ENCODE results near the gene EEA1.
"Not testable (repeated sequence)": the region's sequence is repeated elsewhere in the genome, so short reads cannot be mapped to it uniquely, and the experiment has no call there.

EEA1 gene

DNA sequence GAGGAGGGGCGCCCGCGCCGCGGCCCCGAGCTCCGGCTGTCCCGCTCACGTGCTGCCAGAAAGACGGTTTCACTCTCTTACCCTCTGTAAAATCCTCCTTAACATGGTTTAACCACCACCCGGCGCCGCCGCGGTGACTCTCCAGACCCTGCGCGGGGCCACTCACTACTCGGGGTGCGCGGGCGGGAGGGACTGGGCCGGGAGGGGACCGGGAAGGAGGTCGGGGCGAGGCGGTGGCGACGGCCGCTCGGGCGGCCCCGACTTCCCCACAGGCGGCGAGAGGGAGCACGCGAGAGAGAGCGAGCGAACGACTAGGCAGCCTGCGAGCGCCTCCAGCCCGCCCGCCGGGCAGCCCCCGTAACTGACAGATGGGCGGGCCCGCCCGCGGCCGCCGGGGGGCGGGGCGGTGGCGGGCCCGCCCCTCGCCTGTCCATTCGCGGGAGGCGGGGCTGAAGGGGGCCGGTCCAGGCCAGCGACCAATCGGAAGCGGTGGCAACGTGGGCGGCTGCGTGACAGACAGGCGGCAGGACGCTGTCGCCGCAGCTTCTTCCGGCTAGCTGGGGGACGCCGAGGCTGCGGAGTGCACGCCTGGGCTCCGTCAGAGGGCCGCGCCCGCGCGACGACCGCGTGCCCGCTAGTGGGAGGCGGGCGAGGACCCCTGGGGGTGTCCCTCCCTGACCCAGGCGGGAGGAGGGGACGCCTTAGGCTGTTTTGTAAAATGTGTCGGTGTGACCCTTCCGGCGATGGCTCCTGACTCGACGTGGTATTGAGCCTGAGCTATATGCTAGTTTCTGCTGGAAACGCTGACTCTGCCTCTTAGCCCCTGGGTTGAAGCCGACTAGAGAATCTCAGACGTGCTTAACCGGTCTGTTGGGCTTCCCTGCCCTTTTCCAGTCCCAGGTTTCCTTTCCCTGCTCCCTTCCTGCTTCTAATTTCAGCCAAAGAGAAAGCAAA, at the start of gene EEA1:
TSS of gene EEA1 (minus strand) at position 334 of the 954 bp plus-strand sequence. CDS start at position 105, 229 bp downstream.
- DNase-seq = peak; percentile 98

- DNase-seq = no peak
Observed at GRCh38 chr12:92978607-92979006, 49.5 kb upstream of the EEA1 start.

GRCh38 chr12:92977326-92977725, 48.2 kb upstream of the EEA1 start:
- DNase-seq = no peak

DNA sequence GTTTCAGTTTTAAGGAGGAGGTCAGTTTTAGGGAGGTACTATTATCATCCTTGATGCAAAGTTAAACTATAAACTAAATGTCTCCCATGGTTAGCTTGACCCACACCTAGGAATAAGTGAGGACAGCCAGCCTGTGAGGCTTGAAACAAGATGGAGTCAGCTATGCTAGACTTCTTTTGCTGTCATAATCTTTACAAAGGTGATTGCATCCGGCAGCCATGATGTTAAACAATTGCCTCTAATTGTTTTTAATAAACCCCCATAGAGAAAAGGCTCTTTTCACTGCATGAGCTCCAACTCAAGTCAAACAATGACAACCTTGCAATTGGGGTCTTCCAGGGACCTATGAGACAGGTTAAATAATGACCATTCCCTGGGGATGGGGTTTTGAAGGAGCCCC, 45.7 kb upstream of the EEA1 start:
- no peak for DNase-seq

DNA sequence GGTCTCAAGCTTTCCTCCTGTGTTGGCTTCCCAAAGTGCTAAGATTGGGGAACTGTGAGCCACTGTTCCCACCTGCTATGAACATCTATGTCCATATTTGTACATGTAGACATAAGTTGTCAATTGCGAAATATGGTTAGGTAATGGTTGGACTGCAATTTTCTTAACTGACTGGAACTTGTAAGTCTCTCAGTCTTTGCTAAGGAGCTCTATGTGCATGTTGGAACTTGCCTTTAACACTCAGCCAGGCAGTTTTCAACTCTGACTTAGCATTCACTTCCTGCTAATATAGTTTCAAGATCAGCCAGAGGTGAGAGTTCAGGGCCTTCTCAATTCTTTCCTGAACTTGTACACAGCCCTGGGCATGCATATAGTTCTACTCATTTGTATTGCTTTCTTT, 44.5 kb upstream of the EEA1 start:
- no peak for DNase-seq

DNA sequence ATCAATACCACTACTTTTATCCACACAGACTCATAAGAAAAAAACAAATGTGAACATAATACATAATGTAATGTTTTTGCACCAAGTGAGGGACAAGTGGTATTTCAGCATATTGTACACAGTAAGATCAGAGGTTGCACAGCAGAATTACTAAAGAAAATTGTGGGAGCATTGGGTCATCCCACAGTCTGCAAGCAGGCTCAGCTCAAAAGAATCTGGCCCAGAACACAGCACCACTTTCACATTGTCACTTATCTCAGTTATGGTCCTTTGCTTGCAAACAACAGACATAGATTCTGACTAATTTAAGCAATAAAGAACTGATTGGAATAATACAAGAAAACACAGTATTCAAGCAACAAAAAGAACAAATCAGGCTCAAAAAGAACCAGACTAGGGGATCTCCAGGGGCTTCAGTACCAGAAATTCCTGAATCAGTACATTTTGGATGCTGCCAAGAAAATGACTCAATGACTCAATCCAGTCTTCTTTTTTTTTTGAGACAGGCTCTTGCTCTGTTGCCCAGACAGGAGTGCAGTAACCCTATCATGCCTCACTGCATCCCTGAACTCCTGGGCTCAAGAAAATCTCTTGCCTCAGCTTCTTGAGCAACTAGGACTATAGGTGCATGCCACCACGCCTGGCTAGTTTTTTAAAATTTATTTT, 42.9 kb upstream of the EEA1 start:
- DNase-seq = no peak

- DNase-seq = no peak
Observed at GRCh38 chr12:92968176-92968813, 39.2 kb upstream of the EEA1 start.

DNA sequence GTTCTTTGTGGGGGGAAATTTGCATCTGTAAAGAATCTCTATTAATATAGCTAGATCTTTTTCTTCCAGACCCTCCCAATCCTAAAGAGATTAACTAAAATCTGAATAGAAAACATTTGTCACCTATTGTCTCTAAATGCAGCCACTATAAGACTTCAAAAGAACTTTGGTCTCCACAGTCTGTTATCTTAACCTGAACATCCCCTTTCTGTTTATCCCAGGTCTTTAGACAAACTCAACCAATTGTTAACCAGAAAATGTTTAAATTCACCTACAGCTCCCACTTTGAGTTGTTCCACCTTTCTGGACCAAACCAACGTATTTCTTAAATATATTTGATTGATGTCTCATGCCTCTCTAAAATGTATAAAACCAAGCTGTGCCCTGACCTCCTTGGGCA, 35.3 kb upstream of the EEA1 start:
- DNase-seq = not testable (repeated sequence)

GRCh38 chr12:92961949-92962348, 32.9 kb upstream of the EEA1 start:
- no peak for DNase-seq

GRCh38 chr12:92955997-92956663, 27.0 kb upstream of the EEA1 start:
- DNase-seq = no peak

DNA sequence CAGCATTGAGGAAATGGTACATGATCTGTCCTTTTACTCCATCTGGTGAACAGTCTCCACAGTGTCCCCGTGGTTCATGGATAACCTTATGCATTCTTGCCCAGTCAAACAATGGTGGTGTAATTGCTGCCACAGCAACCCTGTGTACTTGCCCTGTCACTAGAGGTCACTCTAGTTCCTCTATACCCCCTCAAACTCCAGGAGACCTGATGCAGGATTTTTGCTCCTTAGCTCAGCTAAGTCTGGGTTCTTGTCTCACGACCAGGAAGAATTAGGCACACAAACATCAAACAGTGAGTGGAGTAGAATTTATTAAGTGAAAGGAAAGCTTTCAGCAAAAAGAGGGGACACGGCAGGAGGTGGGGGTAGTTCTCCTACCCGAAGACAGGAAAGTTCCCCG, 24.7 kb upstream of the EEA1 start:
- no peak for DNase-seq

DNA sequence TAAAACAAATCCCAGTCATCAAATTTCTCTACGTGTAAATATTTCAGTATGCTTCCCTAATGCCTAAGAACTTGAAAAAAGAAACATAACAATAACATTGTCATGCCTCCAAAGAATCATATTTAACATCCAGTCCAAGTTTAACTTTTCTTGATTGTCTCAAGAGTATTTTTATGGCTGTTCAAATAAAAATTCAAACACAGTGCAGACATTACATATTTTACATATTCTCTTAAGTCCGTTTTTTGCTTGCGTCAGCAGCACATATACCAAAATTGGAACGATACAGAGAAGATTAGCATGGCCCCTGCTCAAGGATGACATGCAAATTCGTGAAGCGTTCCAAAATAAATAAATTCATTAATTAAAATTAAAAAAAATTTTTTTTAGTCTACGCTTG, 23.3 kb upstream of the EEA1 start:
- no peak for DNase-seq

- DNase-seq = no peak
Observed at GRCh38 chr12:92951006-92951405, 21.9 kb upstream of the EEA1 start.

DNA sequence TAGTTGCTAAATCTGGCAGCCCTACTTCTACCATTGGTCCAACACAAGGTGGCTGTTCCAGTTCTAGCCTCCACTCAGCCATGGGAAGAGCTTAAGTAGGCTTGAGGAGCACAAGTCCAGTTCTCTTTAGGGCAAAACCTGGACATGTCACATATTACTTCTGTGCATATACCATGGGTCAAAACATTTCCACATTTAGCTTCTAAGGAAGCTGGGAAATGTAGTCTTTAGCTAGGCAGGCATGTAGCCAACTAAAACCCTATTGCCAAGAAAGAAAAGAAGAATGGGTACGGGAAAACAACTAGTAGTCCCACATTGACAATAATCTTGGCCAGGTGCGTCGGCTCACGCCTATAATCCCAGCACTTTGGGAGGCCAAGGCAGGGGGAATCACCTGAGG, 20.9 kb upstream of the EEA1 start:
- DNase-seq = no peak

GRCh38 chr12:92949466-92949865, 20.4 kb upstream of the EEA1 start:
- DNase-seq = no peak

GRCh38 chr12:92947589-92948215, 18.6 kb upstream of the EEA1 start:
- no peak for DNase-seq

- no peak for DNase-seq
Observed at GRCh38 chr12:92945659-92946220, 16.6 kb upstream of the EEA1 start.

GRCh38 chr12:92943482-92944250, 14.6 kb upstream of the EEA1 start:
- no peak for DNase-seq

DNA sequence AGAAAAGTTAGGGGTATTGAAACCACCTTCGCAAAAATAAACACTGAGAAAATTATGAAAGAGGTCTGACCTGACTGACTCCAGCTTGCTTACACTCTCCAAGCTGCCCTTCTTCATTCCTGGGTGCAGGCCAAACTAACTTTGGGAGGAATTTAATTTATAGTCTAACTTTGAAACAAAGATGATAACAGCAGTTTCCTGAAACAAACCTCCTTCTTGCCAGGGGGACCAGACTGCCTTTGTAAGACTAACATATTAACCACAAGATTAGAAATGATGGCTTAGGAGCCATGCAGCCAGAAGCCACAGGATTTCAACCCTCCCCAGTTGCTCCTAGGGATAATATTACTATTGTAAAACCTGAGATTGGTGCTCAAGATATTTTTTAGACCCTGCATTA, 13.8 kb upstream of the EEA1 start:
- DNase-seq = no peak

DNA sequence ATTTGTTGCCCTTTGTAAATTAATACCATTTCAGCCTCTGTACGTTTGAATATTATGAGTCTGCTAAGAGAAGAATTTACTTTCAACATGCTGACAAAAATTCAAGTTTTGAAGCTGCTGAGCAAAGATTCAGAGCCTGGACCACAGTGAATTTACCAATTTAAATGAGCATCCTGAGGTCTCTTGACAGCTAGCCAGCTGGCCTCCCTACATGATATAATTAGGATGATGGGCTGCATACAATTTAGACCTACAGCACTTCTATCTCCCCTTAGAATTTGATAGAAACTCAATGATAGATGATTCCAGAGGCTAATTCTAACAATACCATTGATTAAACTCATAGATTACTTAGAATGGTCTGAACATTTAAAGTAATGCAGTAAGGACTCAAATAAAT, 10.0 kb upstream of the EEA1 start:
- DNase-seq = no peak

DNA sequence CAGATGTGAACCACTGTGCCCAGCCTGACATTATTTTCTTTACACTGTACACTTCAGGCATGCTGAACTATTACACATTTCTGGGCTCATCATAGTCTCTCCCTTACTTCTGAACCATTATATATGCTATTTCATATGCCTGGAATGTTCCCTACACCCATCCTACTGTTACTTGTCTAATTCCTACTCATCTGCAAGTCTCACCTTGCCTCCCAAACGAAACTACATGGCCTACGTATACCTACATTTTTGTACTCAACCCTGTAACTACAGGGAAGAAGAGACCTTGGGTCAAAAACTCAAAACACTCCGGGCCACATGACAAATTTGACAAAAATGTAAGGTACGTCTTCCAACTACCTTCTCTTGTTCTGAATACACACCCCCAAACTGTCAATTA, 9.5 kb upstream of the EEA1 start:
- no peak for DNase-seq

- DNase-seq = no peak
Observed at GRCh38 chr12:92938018-92938417, 8.9 kb upstream of the EEA1 start.
